Pericardium fibroblast (primary cell): ENCODE measurements around the gene MOK. TPM values are rescaled to one million over a fixed set of nuclear protein-coding genes. Genes with fewer than 3 reads are reported as not detected.

Source experiments
- total RNA-seq: library from RNA; depleted of rRNA; stranded (reverse); fragments of >200 nt; gene quantifications from 2 replicates; pipeline ENCODE4 v1.2.3, GENCODE V29; 2015

MOK gene
- total RNA-seq, result 15.4 and 24.7 TPM in 2 replicates

GRCh38 chr14:102304611-102305506 is at the start of gene MOK:
Gene MOK (minus strand): TSS chr14:102305164. CDS start chr14:102304968, 196 bp downstream.

GRCh38 chr14:102319351-102320032 is 14.5 kb upstream of the MOK start, which contains the start of gene ZNF839:
Gene ZNF839 (plus strand): TSS chr14:102319746. CDS start chr14:102319766, 20 bp downstream.

Other genes starting within 250 kb of the MOK start
- 190 and 196 TPM in 2 replicates for gene HSP90AA1, start 218.1 kb downstream of the MOK start, total RNA-seq
- 9.0 and 9.9 TPM in 2 replicates for gene WDR20, start 165.3 kb downstream of the MOK start, total RNA-seq
- 4.9 and 5.0 TPM in 2 replicates for gene ZNF839, start 14.6 kb upstream of the MOK start, total RNA-seq
- gene CINP, start 57.7 kb upstream of the MOK start, total RNA-seq, result 31.9 and 58.3 TPM in 2 replicates
- 7.8 and 33.2 TPM in 2 replicates for gene TECPR2, start 57.8 kb upstream of the MOK start, total RNA-seq
- 13.2 and 15.2 TPM in 2 replicates for gene ANKRD9, start 204.6 kb upstream of the MOK start, total RNA-seq